ENCODE measurements around the gene RPS14.
"Not testable (repeated sequence)": the region's sequence is repeated elsewhere in the genome, so short reads cannot be mapped to it uniquely, and the experiment has no call there.

Gene RPS14

DNA sequence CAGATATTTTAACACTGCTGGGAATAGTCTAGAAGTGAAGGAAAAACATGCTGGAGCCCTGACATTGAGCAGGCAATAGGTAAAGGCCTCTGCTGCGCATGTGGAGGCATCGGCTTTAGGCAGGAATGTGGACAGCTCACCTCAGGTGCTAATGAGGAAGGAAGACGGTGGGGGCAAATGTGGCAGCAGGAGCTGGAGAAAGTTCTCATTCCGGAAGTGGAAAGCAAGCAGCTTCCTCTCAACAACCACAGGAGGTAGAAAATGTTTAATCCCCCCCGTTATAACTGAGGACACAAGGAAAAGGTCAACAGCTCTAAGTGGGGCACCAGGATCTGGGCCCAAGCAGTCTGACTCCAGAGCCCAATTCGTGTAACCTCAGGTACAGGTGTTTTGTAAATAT, 7.6 kb upstream of the RPS14 start:
- no peak for DNase-seq (ENCODE audit: low spot score)
- in situ Hi-C loops (cut with MboI; ENCODE audit: low pct_unique_long_range_greater_than_20kb, low sequenced_read_pairs, unreplicated experiment) = loop anchor here (10.0 kb wide), 2 partner anchors 88 to 208 kb away; partner anchors contain the start of gene MYOZ3
- no peak for TF ChIP-seq CTCF (IDR thresholded peaks at IDR 0.05; ENCODE audit: extremely low read depth, insufficient read depth, missing control alignments)

DNA sequence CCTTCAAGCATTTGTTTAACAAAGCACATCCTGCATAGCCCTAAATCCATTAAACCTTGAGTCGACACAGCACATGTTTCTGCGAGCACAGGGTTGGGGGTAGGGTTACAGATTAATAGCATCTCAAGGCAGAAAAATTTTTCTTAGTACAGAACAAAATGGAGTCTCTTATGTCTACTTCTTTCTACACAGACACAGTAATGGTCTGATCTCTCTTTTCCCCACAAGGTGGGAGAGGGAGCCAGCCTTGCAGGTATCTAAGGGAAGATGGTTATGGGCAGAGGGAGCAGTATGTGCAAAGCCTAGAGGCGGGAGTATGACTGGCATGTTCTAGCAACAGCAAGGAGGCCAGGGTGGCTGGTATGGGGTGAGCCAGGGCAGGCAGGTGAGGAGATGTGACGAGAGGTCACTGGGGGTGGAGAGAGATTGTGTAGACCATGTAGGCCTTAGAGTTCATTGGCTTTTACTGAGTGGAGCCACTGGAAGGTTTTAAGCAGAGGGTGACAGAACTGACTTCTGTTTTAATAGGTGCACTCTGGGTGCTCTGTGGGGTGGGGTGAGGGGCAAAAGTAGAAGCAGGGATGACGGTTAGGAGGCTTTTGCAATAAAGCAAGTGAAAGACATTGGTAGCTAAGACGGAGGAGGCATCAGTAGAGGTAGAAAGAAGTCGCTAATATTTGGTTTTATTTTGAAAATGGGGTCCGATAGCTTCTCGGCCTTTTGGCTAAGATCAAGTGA, 5.1 kb upstream of the RPS14 start:
- TF ChIP-seq CTCF (IDR thresholded peaks at IDR 0.05; ENCODE audit: extremely low read depth, insufficient read depth, missing control alignments) = no peak

GRCh38 chr5:150454027-150454426, 4.5 kb upstream of the RPS14 start:
- in situ Hi-C loops (cut with MboI; ENCODE audit: low pct_unique_long_range_greater_than_20kb, low sequenced_read_pairs, unreplicated experiment) = loop anchor here (10.0 kb wide), 2 partner anchors 91 to 211 kb away; partner anchors contain the start of gene MYOZ3
- not testable (repeated sequence) for DNase-seq (ENCODE audit: low spot score)

More for the DNA sequence above, 5.1 kb upstream of the RPS14 start:
- in situ Hi-C loops (cut with MboI; ENCODE audit: low pct_unique_long_range_greater_than_20kb, low sequenced_read_pairs, unreplicated experiment) = loop anchor here (10.0 kb wide), 2 partner anchors 90 to 210 kb away; partner anchors contain the start of gene MYOZ3
- no peak for DNase-seq (ENCODE audit: low spot score)

GRCh38 chr5:150452914-150453313, 3.4 kb upstream of the RPS14 start:
- in situ Hi-C loops (cut with MboI; ENCODE audit: low pct_unique_long_range_greater_than_20kb, low sequenced_read_pairs, unreplicated experiment) = loop anchor here (10.0 kb wide), 2 partner anchors 92 to 212 kb away; partner anchors contain the start of gene MYOZ3
- no peak for TF ChIP-seq CTCF (IDR thresholded peaks at IDR 0.05; ENCODE audit: extremely low read depth, insufficient read depth, missing control alignments)
- no peak for DNase-seq (ENCODE audit: low spot score)

DNA sequence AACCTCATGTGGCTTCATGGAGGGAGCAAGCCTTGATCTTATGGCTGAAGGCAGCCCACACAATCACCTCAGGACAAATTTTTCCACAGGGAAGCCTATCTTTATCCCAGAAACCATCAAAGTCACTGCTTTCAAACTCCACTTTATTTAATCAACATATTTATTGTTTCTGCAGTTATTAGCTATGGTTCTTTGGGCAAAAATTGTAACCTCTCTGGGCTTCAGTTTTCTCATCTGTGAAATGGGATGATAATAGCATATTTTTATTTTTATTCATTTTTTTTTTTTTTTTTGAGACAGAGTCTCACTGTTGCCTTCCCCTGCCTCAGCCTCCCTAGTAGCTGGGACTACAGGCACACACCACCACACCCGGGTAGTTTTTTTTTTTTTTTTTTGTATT, 2.1 kb upstream of the RPS14 start:
- DNase-seq (ENCODE audit: low spot score) = no peak
- in situ Hi-C loops (cut with MboI; ENCODE audit: low pct_unique_long_range_greater_than_20kb, low sequenced_read_pairs, unreplicated experiment) = loop anchor here (10.0 kb wide), 2 partner anchors 93 to 213 kb away; partner anchors contain the start of gene MYOZ3
- TF ChIP-seq CTCF (IDR thresholded peaks at IDR 0.05; ENCODE audit: extremely low read depth, insufficient read depth, missing control alignments) = no peak

DNA sequence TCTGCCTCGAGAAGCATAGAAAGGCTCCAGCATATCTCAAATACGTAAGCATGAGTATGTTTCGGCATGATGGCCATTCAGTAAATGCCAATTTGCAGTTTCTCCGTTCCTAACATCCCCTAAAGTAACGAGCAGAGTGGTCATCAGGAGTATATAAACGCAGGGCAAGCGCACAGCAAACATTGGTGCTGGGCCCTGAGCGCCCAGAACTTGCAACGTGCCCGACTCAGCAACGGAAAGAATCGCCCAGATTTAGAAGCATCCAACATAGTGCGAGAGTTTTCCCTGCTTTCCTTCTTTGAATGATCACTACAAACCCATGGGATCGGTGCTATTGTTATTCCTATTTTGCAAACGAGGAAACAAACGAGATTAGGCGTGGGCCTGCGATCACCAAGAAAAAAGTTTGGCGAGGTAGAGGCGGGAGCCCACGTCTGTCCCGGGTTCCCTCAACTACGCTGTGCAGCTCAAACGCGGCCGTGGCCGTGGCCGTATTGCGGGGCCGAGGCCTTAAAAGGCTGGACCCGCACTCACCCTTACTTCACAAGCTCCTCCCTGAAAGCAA, 505 bp downstream of the RPS14 start:
- TF ChIP-seq CTCF (IDR thresholded peaks at IDR 0.05; ENCODE audit: extremely low read depth, insufficient read depth, missing control alignments) = no peak
- in situ Hi-C loops (cut with MboI; ENCODE audit: low pct_unique_long_range_greater_than_20kb, low sequenced_read_pairs, unreplicated experiment) = no loop called here
- no peak for DNase-seq (ENCODE audit: low spot score)

DNA sequence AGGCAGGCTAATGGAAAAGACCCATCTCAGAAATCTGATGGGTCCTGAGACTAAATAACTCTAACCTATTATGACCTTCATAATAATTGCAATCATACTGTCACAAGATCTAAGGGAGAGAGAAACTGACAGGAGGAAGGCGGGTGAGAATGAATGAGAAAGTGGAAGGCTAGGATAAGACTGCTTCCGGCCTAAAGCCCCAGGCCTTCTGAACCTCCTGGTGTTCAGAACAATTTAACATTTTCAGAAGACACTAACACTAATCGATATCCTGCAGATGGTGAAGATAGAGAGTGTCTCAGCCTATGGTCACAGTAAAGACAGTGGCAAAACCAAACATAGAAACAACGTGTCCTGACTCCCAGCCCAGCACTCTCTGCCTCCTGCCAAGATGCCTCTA, 1.2 kb downstream of the RPS14 start:
- TF ChIP-seq CTCF (IDR thresholded peaks at IDR 0.05; ENCODE audit: extremely low read depth, insufficient read depth, missing control alignments) = no peak
- in situ Hi-C loops (cut with MboI; ENCODE audit: low pct_unique_long_range_greater_than_20kb, low sequenced_read_pairs, unreplicated experiment) = no loop called here
- no peak for DNase-seq (ENCODE audit: low spot score)

All from GM13977 (cell line).